ENCODE measurements around the gene RAMP3.

The RAMP3 gene

GRCh38 chr7:45132708-45133320 is 24.8 kb upstream of the RAMP3 start:
- TF ChIP-seq USF1 (IDR thresholded peaks at IDR 0.05) (no peak), REST (IDR thresholded peaks at IDR 0.05; ENCODE audit: low read depth) (no peak), MAX (IDR thresholded peaks at IDR 0.05) (no peak), RAD21 (IDR thresholded peaks at IDR 0.05; ENCODE audit: low read depth) (no peak), TAF1 (IDR thresholded peaks at IDR 0.05; ENCODE audit: low read depth) (no peak), YY1 (IDR thresholded peaks at IDR 0.05; ENCODE audit: low read depth) (no peak), EGR1 (IDR thresholded peaks at IDR 0.05) (no peak), CEBPB (IDR thresholded peaks at IDR 0.05) (no peak), EP300 (IDR thresholded peaks at IDR 0.05; ENCODE audit: borderline replicate concordance) (no peak), TEAD4 (IDR thresholded peaks at IDR 0.05) (no peak), TCF12 (IDR thresholded peaks at IDR 0.05; ENCODE audit: low read depth) (no peak), FOXM1 (IDR thresholded peaks at IDR 0.05; ENCODE audit: borderline replicate concordance, low read depth) (no peak), NFIC (IDR thresholded peaks at IDR 0.05) (no peak), ZBTB7A (IDR thresholded peaks at IDR 0.05; ENCODE audit: low read depth) (no peak), CREB1 (IDR thresholded peaks at IDR 0.05; ENCODE audit: low read depth) (no peak)

GRCh38 chr7:45133352-45133751 is 24.2 kb upstream of the RAMP3 start:
- no peak for TF ChIP-seq EGR1 (IDR thresholded peaks at IDR 0.05)
- TF ChIP-seq MAX (IDR thresholded peaks at IDR 0.05), result no peak
- no peak for TF ChIP-seq ZBTB7A (IDR thresholded peaks at IDR 0.05; ENCODE audit: low read depth)
- no peak for TF ChIP-seq REST (IDR thresholded peaks at IDR 0.05; ENCODE audit: low read depth)
- TF ChIP-seq FOXM1 (IDR thresholded peaks at IDR 0.05; ENCODE audit: borderline replicate concordance, low read depth), result no peak
- no peak for TF ChIP-seq CEBPB (IDR thresholded peaks at IDR 0.05)
- TF ChIP-seq NFIC (IDR thresholded peaks at IDR 0.05), result no peak
- no peak for TF ChIP-seq CREB1 (IDR thresholded peaks at IDR 0.05; ENCODE audit: low read depth)
- no peak for TF ChIP-seq TAF1 (IDR thresholded peaks at IDR 0.05; ENCODE audit: low read depth)
- no peak for TF ChIP-seq YY1 (IDR thresholded peaks at IDR 0.05; ENCODE audit: low read depth)
- no peak for TF ChIP-seq TEAD4 (IDR thresholded peaks at IDR 0.05)
- no peak for TF ChIP-seq USF1 (IDR thresholded peaks at IDR 0.05)
- no peak for TF ChIP-seq EP300 (IDR thresholded peaks at IDR 0.05; ENCODE audit: borderline replicate concordance)

- TF ChIP-seq MAX (IDR thresholded peaks at IDR 0.05), result no peak
Observed at GRCh38 chr7:45133877-45134276, 23.7 kb upstream of the RAMP3 start.

- no peak for TF ChIP-seq EGR1 (IDR thresholded peaks at IDR 0.05)
- peak; percentile 95 for TF ChIP-seq RAD21 (IDR thresholded peaks at IDR 0.05; ENCODE audit: low read depth)
- TF ChIP-seq USF1 (IDR thresholded peaks at IDR 0.05), result peak; percentile 16; the same call in 1 of the 2 replicates
Observed at GRCh38 chr7:45136106-45137060, 21.2 kb upstream of the RAMP3 start.
